ENCODE results near the gene FFAR4. TPM values are rescaled to one million over a fixed set of nuclear protein-coding genes. Genes with fewer than 3 reads are reported as not detected.
"Not testable (repeated sequence)": the region's sequence is repeated elsewhere in the genome, so short reads cannot be mapped to it uniquely, and the experiment has no call there.

The FFAR4 gene
- total RNA-seq: 1.6 TPM

- DNase-seq: no peak
These were observed at the start of gene FFAR4 for GRCh38 chr10:93566435-93567276. Gene FFAR4 (plus strand): TSS chr10:93566665. CDS start chr10:93566721, 56 bp downstream.

- no peak for DNase-seq
These were observed 47.9 kb upstream of the FFAR4 start for GRCh38 chr10:93518531-93518930.

GRCh38 chr10:93535293-93535692 is 31.2 kb upstream of the FFAR4 start:
- DNase-seq: no peak

GRCh38 chr10:93540871-93541270 is 25.6 kb upstream of the FFAR4 start:
- DNase-seq: not testable (repeated sequence)

GRCh38 chr10:93541402-93542357 is 24.8 kb upstream of the FFAR4 start:
- DNase-seq: no peak

GRCh38 chr10:93542358-93542791 is 24.1 kb upstream of the FFAR4 start:
- peak; percentile 46 for DNase-seq

- DNase-seq: not testable (repeated sequence)
These were observed 19.5 kb upstream of the FFAR4 start for GRCh38 chr10:93546995-93547394.

GRCh38 chr10:93547522-93547921 is 18.9 kb upstream of the FFAR4 start:
- DNase-seq: no peak

- DNase-seq: no peak
These were observed 17.9 kb upstream of the FFAR4 start for GRCh38 chr10:93548376-93549071.

- no peak for DNase-seq
These were observed 15.9 kb upstream of the FFAR4 start for GRCh38 chr10:93550606-93551005.

- no peak for DNase-seq
These were observed 13.7 kb upstream of the FFAR4 start for GRCh38 chr10:93552780-93553179.

- DNase-seq: no peak
These were observed 12.8 kb upstream of the FFAR4 start for GRCh38 chr10:93553482-93554315.

GRCh38 chr10:93554316-93554663 is 12.2 kb upstream of the FFAR4 start:
- no peak for DNase-seq

- DNase-seq: no peak
These were observed 11.6 kb upstream of the FFAR4 start for GRCh38 chr10:93554760-93555432.

- no peak for DNase-seq
These were observed 7.0 kb upstream of the FFAR4 start for GRCh38 chr10:93559490-93559889.

GRCh38 chr10:93560541-93560940 is 5.9 kb upstream of the FFAR4 start:
- no peak for DNase-seq

GRCh38 chr10:93565446-93565845 is 1.0 kb upstream of the FFAR4 start:
- DNase-seq: no peak

GRCh38 chr10:93567277-93568104 is 1.0 kb downstream of the FFAR4 start:
- DNase-seq: no peak

GRCh38 chr10:93568105-93568390 is 1.6 kb downstream of the FFAR4 start:
- DNase-seq: no peak

GRCh38 chr10:93570383-93570782 is 3.9 kb downstream of the FFAR4 start:
- DNase-seq: no peak

All from skin of body (tissue), 2 donors.